GM12875 (cell line): ENCODE data around the gene CACNA1D.

Experiments used
- H3K4me3 ChIP-seq: one replicate; pipeline ENCODE4 v1.5.1; 2011; ENCODE audit warnings: low read depth, low read length, control low read depth
- CTCF ChIP-seq: IDR thresholded peaks from 2 replicates; pipeline ENCODE4 v1.5.1; 2011; ENCODE audit warnings: low read depth, mild to moderate bottlenecking, control low read depth, inconsistent platforms, low read length, moderate library complexity, borderline replicate concordance; ENCODE audit not compliant: insufficient read depth

CACNA1D gene

GRCh38 chr3:53693451-53693850, 199.0 kb downstream of the CACNA1D start:
- H3K4me3 ChIP-seq, result no peak overlapping the region
- TF ChIP-seq CTCF, result no peak

- no peak overlapping the region for H3K4me3 ChIP-seq
- TF ChIP-seq CTCF, result no peak
These were observed 199.6 kb downstream of the CACNA1D start for GRCh38 chr3:53694046-53694445.

GRCh38 chr3:53694666-53695323, 200.4 kb downstream of the CACNA1D start:
- no peak for TF ChIP-seq CTCF
- H3K4me3 ChIP-seq, result no peak overlapping the region

GRCh38 chr3:53695324-53695690, 200.9 kb downstream of the CACNA1D start:
- no peak for TF ChIP-seq CTCF

GRCh38 chr3:53696401-53697172, 202.2 kb downstream of the CACNA1D start:
- H3K4me3 ChIP-seq, result no peak overlapping the region
- TF ChIP-seq CTCF, result no peak

More at GRCh38 chr3:53695324-53695690, 200.9 kb downstream of the CACNA1D start:
- H3K4me3 ChIP-seq, result no peak overlapping the region

- no peak overlapping the region for H3K4me3 ChIP-seq
- TF ChIP-seq CTCF, result no peak
These were observed 206.0 kb downstream of the CACNA1D start for GRCh38 chr3:53700441-53700840.

- H3K4me3 ChIP-seq, result no peak overlapping the region
- TF ChIP-seq CTCF, result no peak
These were observed 208.5 kb downstream of the CACNA1D start for GRCh38 chr3:53702776-53703530.
